Measurements from ENCODE around the gene NELFE.
"Not testable (repeated sequence)": the region's sequence is repeated elsewhere in the genome, so short reads cannot be mapped to it uniquely, and the experiment has no call there.

NELFE gene, protein sequence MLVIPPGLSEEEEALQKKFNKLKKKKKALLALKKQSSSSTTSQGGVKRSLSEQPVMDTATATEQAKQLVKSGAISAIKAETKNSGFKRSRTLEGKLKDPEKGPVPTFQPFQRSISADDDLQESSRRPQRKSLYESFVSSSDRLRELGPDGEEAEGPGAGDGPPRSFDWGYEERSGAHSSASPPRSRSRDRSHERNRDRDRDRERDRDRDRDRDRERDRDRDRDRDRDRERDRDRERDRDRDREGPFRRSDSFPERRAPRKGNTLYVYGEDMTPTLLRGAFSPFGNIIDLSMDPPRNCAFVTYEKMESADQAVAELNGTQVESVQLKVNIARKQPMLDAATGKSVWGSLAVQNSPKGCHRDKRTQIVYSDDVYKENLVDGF

DNA sequence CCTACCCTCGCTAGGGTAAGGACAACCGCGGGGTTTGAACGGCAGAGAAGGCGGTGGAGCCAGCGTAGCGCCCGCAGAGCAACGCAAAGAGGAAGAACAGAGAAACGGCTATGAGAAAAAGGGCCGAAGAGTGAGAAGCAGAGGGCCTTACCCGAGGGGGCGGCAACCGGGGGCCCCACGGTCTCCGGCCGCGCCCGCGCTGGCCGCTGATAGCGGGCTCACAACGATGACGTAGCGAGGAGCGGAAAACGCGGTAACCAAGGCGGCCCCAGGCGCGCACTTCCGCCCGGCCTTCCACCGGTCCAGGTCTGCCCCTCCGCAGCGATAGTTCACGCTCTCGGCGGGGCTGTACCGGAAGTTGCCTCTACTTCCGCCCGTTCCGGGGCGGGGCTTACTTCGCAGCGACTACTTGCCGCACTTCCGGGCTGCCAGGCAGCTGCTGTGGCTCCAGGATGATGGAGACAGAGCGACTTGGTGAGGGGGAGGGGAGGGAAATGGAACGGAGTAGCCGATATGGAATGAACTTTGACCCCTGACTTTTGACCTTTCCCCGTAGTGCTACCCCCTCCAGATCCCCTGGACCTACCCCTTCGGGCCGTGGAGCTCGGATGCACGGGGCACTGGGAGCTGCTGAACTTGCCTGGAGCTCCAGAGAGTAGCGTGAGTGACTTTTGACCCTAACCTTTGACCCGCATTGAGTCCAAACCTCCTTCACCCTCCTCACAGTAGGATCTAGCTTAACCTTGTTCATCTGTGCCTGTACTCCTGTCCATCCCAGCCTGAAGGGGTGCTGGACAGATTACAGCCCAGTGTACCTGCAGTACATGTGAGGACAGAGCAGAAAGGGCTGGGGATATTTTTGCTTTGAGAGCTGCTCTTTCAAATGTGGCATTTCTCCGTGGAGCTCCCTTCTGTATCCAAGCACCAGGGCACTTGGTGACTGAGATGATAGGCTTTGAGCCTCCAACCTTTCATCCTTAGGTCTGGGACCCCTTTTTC lies at the start of gene NELFE, which contains the start of gene SKIC2:
Gene NELFE (minus strand): TSS at position 231 of the 999 bp plus-strand sequence. CDS start 525 bp downstream, outside the sequence.
Gene SKIC2 (plus strand): TSS at position 435 of the 999 bp plus-strand sequence. CDS start 18 bp downstream, at position 453.
- no CpG with 5 or more reads among the region's 59 CpGs for WGBS (ENCODE audit: insufficient coverage, insufficient read length)
- peaks cover 37% of the 10 kb centered on the region for H3K36me3 ChIP-seq (ENCODE audit: control insufficient read depth, insufficient read depth, low read length)

DNA sequence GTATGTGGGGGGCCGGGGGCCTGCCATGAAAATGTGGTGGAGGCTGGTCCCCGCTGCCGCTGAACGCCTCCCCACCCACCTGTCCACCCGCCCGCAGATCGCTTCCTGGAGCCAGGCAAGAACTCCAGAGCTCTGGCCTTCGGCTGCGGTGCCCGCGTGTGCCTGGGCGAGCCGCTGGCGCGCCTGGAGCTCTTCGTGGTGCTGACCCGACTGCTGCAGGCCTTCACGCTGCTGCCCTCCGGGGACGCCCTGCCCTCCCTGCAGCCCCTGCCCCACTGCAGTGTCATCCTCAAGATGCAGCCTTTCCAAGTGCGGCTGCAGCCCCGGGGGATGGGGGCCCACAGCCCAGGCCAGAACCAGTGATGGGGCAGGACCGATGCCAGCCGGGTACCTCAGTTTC lies 49.3 kb upstream of the NELFE start:
- not testable (repeated sequence) for H3K4me3 ChIP-seq (ENCODE audit: low read length); H3K36me3 ChIP-seq (ENCODE audit: control insufficient read depth, insufficient read depth, low read length); H3K27ac ChIP-seq (ENCODE audit: low read length); H3K27me3 ChIP-seq (ENCODE audit: control insufficient read depth, insufficient read depth, low read length); DNase-seq (ENCODE audit: low read depth, low spot score); H3K9me3 ChIP-seq (ENCODE audit: control insufficient read depth, insufficient read depth, low read length); H3K4me1 ChIP-seq (ENCODE audit: control insufficient read depth, insufficient read depth, low read length)
- WGBS (ENCODE audit: insufficient coverage, insufficient read length): no CpG with 5 or more reads among the region's 24 CpGs

More for the DNA sequence above, at the start of gene NELFE, which contains the start of gene SKIC2:
- Histone ChIP-seq H3K9me3 (ENCODE audit: control insufficient read depth, insufficient read depth, low read length) (no peaks in the 10 kb centered on the region), H3K4me3 (ENCODE audit: low read length) (peak within 1 kb of the TSS; percentile 94), H3K27me3 (ENCODE audit: control insufficient read depth, insufficient read depth, low read length) (no peaks in the 10 kb centered on the region), H3K27ac (ENCODE audit: low read length) (no peak within 1 kb of the TSS), H3K4me1 (ENCODE audit: control insufficient read depth, insufficient read depth, low read length) (0 out of 2 replicates have a peak, but pooled peaks cover 1% of the 10 kb centered on the region)
- peak; percentile 95 for DNase-seq (ENCODE audit: low read depth, low spot score)

DNA sequence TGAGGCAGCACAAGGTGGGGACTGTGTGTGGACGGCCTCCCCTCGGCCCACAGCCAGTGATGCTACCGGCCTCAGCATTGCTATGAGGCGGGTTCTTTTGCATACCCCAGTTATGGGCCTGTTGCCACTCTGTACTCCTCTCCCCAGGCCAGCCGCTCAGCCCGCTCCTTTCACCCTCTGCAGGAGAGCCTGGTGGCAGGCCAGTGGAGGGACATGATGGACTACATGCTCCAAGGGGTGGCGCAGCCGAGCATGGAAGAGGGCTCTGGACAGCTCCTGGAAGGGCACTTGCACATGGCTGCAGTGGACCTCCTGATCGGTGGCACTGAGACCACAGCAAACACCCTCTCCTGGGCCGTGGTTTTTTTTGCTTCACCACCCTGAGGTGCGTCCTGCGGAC lies 48.3 kb upstream of the NELFE start:
- DNase-seq (ENCODE audit: low read depth, low spot score); H3K36me3 ChIP-seq (ENCODE audit: control insufficient read depth, insufficient read depth, low read length); H3K4me3 ChIP-seq (ENCODE audit: low read length); H3K27ac ChIP-seq (ENCODE audit: low read length); H3K4me1 ChIP-seq (ENCODE audit: control insufficient read depth, insufficient read depth, low read length); H3K9me3 ChIP-seq (ENCODE audit: control insufficient read depth, insufficient read depth, low read length); H3K27me3 ChIP-seq (ENCODE audit: control insufficient read depth, insufficient read depth, low read length): not testable (repeated sequence)
- WGBS (ENCODE audit: insufficient coverage, insufficient read length): no CpG with 5 or more reads among the region's 12 CpGs

DNA sequence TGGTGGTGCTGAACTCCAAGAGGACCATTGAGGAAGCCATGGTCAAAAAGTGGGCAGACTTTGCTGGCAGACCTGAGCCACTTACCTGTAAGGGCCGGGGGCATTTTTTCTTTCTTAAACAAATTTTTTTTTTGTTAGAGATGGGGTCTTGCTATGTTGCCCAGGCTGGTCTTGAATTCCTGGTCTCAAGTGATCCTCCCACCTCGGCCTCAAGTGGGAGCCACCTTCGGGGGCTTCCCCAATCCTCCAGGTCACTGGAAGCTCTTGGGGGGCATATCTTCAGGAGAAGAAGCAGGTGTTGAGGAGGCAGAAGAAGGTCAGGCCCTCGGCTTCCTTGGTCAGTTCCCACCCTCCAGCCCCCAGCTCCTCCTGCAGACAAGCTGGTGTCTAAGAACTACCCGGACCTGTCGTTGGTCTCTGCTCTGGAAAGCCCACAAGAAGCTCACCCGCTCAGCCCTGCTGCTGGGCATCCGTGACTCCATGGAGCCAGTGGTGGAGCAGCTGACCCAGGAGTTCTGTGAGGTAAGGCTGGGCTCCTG lies 47.3 kb upstream of the NELFE start:
- WGBS (ENCODE audit: insufficient coverage, insufficient read length): no CpG with 5 or more reads among the region's 8 CpGs
- DNase-seq (ENCODE audit: low read depth, low spot score): not testable (repeated sequence)

DNA sequence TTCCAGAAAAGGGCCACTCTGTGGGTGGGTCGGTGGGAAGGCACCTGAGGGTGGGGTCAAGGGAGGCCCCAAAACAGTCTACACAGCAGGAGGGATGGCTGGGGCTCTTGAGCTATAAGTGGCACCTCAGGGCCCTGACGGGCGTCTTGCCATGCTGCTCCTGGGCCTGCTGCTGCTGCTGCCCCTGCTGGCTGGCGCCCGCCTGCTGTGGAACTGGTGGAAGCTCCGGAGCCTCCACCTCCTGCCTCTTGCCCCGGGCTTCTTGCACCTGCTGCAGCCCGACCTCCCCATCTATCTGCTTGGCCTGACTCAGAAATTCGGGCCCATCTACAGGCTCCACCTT lies 46.7 kb upstream of the NELFE start:
- not testable (repeated sequence) for H3K36me3 ChIP-seq (ENCODE audit: control insufficient read depth, insufficient read depth, low read length); H3K9me3 ChIP-seq (ENCODE audit: control insufficient read depth, insufficient read depth, low read length); H3K4me1 ChIP-seq (ENCODE audit: control insufficient read depth, insufficient read depth, low read length); DNase-seq (ENCODE audit: low read depth, low spot score); H3K27ac ChIP-seq (ENCODE audit: low read length); H3K27me3 ChIP-seq (ENCODE audit: control insufficient read depth, insufficient read depth, low read length); H3K4me3 ChIP-seq (ENCODE audit: low read length)
- no CpG with 5 or more reads among the region's 9 CpGs for WGBS (ENCODE audit: insufficient coverage, insufficient read length)

More for the DNA sequence above, 47.3 kb upstream of the NELFE start:
- not testable (repeated sequence) for H3K27me3 ChIP-seq (ENCODE audit: control insufficient read depth, insufficient read depth, low read length); H3K36me3 ChIP-seq (ENCODE audit: control insufficient read depth, insufficient read depth, low read length); H3K9me3 ChIP-seq (ENCODE audit: control insufficient read depth, insufficient read depth, low read length); H3K4me3 ChIP-seq (ENCODE audit: low read length); H3K27ac ChIP-seq (ENCODE audit: low read length); H3K4me1 ChIP-seq (ENCODE audit: control insufficient read depth, insufficient read depth, low read length)

DNA sequence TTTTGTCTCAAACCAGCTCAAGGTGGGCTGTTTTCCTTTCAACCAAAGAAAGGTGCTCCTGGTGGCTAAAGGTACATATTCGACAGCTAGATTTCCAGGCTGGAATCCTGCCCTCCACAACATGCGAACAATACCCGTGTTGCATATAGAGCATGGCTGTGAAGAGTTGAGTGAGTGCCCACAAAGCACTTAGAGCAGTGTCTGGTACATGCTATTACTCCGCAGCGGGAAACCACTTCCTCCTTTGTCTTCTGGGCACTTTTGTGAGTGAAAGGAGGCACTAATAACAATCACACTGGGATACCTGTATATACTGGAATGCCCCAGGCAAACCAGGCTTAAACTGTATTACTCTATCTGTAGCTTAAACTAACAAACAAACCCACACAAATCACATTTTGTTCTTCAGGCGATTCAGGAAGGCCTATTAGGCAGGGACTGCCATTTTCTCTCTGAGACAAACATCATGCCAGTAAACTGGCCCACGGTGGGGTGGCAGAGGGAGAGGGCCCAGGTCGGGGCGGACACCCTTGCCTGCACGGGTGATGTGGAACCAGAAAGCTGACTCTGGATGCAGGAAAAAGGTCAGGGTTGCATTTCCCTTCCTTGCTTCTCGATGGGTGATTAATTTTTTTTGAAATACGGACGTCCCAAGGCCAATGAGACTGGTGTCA lies 46.2 kb upstream of the NELFE start:
- not testable (repeated sequence) for H3K36me3 ChIP-seq (ENCODE audit: control insufficient read depth, insufficient read depth, low read length); H3K27me3 ChIP-seq (ENCODE audit: control insufficient read depth, insufficient read depth, low read length); H3K9me3 ChIP-seq (ENCODE audit: control insufficient read depth, insufficient read depth, low read length); H3K4me1 ChIP-seq (ENCODE audit: control insufficient read depth, insufficient read depth, low read length); DNase-seq (ENCODE audit: low read depth, low spot score); H3K4me3 ChIP-seq (ENCODE audit: low read length); H3K27ac ChIP-seq (ENCODE audit: low read length)
- no CpG with 5 or more reads among the region's 13 CpGs for WGBS (ENCODE audit: insufficient coverage, insufficient read length)

DNA sequence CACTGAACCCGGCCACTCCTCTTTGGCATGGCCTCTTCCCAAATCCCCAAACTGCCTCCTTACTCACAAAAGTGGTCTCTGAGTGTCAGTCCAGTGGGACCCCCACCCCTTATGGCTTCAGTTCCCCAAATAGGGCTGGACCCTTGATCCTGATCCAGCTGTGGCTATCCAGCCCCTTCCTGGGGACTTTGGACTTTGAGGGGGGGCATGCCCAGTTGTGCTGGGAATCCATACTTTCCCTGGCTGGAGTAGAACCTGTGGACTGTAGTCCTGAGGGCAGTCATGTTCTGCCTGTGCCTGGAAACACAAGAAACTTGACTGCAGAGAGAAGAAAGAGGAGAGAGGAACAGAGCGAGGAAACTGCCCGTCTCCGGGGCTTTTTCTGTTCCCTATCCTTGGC lies 45.6 kb upstream of the NELFE start:
- not testable (repeated sequence) for H3K36me3 ChIP-seq (ENCODE audit: control insufficient read depth, insufficient read depth, low read length); H3K27ac ChIP-seq (ENCODE audit: low read length); DNase-seq (ENCODE audit: low read depth, low spot score); H3K4me3 ChIP-seq (ENCODE audit: low read length); H3K27me3 ChIP-seq (ENCODE audit: control insufficient read depth, insufficient read depth, low read length); H3K9me3 ChIP-seq (ENCODE audit: control insufficient read depth, insufficient read depth, low read length); H3K4me1 ChIP-seq (ENCODE audit: control insufficient read depth, insufficient read depth, low read length)
- WGBS (ENCODE audit: insufficient coverage, insufficient read length): no CpG with 5 or more reads among the region's 4 CpGs

DNA sequence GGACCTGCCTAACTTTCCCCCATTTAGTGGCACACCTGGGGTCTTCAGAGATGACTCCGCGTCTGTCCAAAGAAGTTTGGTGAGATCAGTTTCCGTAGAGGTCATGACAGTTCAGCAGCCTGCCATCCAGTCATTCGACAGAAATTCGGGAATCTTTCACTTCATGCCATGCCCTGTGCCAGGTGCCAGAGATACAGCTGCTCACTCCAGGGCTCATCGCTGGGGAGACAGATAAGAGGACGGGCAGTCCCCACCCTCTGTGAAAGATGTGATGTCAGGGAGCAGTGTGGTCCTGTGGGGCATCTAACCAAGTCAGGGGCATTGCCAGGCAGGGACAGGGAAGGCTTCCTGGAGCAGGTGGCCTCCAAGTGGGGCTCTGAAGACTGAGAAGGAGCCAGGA lies 44.5 kb upstream of the NELFE start:
- H3K27ac ChIP-seq (ENCODE audit: low read length); H3K4me1 ChIP-seq (ENCODE audit: control insufficient read depth, insufficient read depth, low read length); H3K36me3 ChIP-seq (ENCODE audit: control insufficient read depth, insufficient read depth, low read length); H3K9me3 ChIP-seq (ENCODE audit: control insufficient read depth, insufficient read depth, low read length); H3K27me3 ChIP-seq (ENCODE audit: control insufficient read depth, insufficient read depth, low read length); H3K4me3 ChIP-seq (ENCODE audit: low read length); DNase-seq (ENCODE audit: low read depth, low spot score): not testable (repeated sequence)
- WGBS (ENCODE audit: insufficient coverage, insufficient read length): no CpG with 5 or more reads among the region's 7 CpGs

DNA sequence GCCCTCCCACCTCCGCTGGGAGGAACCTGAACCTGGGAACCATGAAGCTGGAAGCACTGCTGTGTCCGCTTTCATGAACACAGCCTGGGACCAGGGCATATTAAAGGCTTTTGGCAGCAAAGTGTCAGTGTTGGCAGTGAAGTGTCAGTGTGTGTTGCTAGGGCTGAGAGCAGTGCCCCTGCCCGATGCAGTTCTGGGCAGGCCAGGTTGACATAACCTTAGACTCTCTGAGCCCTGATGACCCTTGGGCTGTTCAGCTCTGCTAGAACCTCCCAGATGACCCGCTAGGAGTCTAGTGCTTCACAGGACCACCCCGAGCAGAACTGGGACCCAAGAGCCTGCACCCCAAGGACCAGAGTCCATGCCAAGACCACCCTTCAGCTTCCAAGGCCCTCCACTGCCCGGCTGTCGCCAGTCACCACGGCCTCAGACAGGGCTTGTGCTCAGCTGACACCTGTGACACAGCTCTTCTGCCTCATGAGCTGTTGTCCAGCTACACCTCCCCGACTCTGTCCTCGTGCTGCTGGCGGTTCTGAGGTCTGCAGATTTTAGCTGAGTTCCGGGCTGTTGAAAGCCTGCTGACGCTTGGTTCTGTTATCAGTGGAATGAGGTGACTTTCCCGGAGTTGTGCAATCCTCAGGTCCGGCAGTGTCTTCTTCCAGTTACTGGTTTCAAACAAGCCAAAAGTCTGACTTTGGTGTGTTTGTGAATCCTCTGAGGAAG lies 43.9 kb upstream of the NELFE start:
- not testable (repeated sequence) for H3K4me1 ChIP-seq (ENCODE audit: control insufficient read depth, insufficient read depth, low read length); H3K27me3 ChIP-seq (ENCODE audit: control insufficient read depth, insufficient read depth, low read length); H3K4me3 ChIP-seq (ENCODE audit: low read length); H3K27ac ChIP-seq (ENCODE audit: low read length); DNase-seq (ENCODE audit: low read depth, low spot score); H3K9me3 ChIP-seq (ENCODE audit: control insufficient read depth, insufficient read depth, low read length); H3K36me3 ChIP-seq (ENCODE audit: control insufficient read depth, insufficient read depth, low read length)
- no CpG with 5 or more reads among the region's 15 CpGs for WGBS (ENCODE audit: insufficient coverage, insufficient read length)
